ENCODE data around the gene SV2B.

SV2B gene

DNA sequence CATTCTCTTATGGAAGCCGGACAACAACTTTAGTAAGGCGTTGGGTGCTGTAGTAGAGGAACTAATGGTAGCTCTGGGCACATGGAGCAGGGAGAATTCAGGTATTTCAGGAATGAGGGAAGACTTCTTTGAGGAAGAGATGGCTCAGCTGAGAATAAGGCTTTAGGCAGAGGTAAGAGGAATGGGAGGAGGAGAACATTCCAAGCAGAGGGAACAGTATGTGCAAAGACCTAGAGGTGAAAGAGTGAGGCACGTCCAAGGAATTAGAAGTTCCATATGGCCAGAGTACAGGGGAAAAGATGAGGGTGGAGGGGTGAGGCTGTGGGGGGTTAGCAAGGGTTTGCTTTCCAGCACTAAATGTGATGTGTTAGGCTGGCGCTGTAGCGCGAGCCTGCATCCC, 1.6 kb upstream of the SV2B start:
- no peaks in the 10 kb centered on the region for H3K79me1 ChIP-seq (ENCODE audit: low read length)
- H4K8ac ChIP-seq (ENCODE audit: low read depth, low read length), result no peak overlapping the region
- H3K79me2 ChIP-seq (ENCODE audit: control insufficient read depth, insufficient read depth, low read length, poor library complexity), result no peaks in the 10 kb centered on the region
- H2BK12ac ChIP-seq (ENCODE audit: low read length), result no peak overlapping the region
- H3K18ac ChIP-seq (ENCODE audit: low read length), result no peak overlapping the region
- H3K4me1 ChIP-seq (ENCODE audit: control insufficient read depth in 1 of 2, insufficient read depth in 2 of 2, low read length in 2 of 2), result peaks cover 0 to 9% of the 10 kb centered on the region in 2 experiments
- no peak overlapping the region for H3K27ac ChIP-seq (ENCODE audit: low read depth, low read length)
- H3K14ac ChIP-seq (ENCODE audit: low read length), result no peak overlapping the region
- H3K23ac ChIP-seq (ENCODE audit: low read length), result no peak overlapping the region
- no peak overlapping the region for H2AFZ ChIP-seq (ENCODE audit: insufficient read depth, low read length, poor library complexity)
- WGBS (ENCODE audit: extremely low coverage, insufficient coverage, insufficient read length), result no CpG with 5 or more reads among the region's 6 CpGs
- H4K12ac ChIP-seq (ENCODE audit: low read depth, low read length), result no peak overlapping the region
- H2AK5ac ChIP-seq (ENCODE audit: low read length), result no peak overlapping the region
- no peak overlapping the region for H4K91ac ChIP-seq (ENCODE audit: low read depth, low read length)
- no peak overlapping the region for H3K9ac ChIP-seq (ENCODE audit: low read length)
- peaks cover 4% of the 10 kb centered on the region for H3K9me3 ChIP-seq (ENCODE audit: insufficient read depth, low read depth, low read length)
- no peak overlapping the region for H3K4me2 ChIP-seq (ENCODE audit: low read length)
- DNase-seq, result peak; percentile 53 to 63
- H2BK120ac ChIP-seq (ENCODE audit: insufficient read depth, low read length, poor library complexity), result no peak overlapping the region
- no peak overlapping the region for H2BK5ac ChIP-seq (ENCODE audit: low read depth, low read length, poor library complexity)
- no peak overlapping the region for H3K4ac ChIP-seq (ENCODE audit: low read depth, low read length)
- no peaks in the 10 kb centered on the region for H3K36me3 ChIP-seq (ENCODE audit: control insufficient read depth in 1 of 2, insufficient read depth in 2 of 2, low read length in 2 of 2)
- no peak overlapping the region for H3K4me3 ChIP-seq (ENCODE audit: low read depth, low read length)
- peaks cover 35% of the 10 kb centered on the region for H3K27me3 ChIP-seq (ENCODE audit: insufficient read depth, low read length)

GRCh38 chr15:91099616-91099994, 452 bp upstream of the SV2B start:
- no CpG with 5 or more reads among the region's 22 CpGs for WGBS (ENCODE audit: extremely low coverage, insufficient coverage, insufficient read length)

DNA sequence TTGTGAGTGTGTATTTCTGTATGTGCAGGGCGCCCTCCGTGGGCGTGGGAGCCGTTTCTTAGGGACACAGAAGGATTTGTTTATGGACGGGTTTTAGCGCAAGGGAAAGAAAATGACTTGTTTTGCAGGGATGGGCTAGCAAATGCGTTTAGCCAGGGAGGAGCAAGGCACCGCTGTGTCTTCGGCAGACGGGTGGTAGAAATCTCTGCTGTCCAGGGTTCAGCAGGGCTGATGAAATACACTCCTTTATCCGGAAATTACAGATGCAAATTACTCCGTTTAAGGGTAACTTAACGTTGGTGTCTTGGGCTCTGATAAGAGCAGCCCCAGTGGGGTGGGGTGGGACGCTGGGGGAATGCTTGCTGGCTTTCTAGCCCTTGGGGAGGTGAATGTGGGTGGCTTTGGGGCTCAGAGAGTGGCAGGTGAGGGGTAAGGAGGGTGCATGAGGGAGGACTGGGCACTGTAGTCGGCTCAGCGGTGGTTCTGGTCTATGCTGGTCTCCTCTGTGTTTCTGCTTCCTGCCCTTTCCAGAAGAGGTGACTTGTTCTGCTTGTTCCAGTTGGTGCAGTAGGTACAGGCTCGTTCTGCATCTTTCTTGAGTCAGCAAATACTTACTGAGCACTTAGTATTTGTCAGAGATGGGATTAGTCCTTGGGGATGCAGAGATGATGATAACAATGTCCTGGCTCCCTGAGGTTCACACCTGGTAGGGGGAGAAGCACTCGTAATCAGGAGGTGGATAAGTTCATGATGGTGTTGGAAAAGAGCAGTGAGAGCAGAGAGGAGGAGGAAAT, 954 bp downstream of the SV2B start:
- Histone ChIP-seq H2BK12ac (ENCODE audit: low read length) (no peak overlapping the region), H4K91ac (ENCODE audit: low read depth, low read length) (no peak overlapping the region), H4K8ac (ENCODE audit: low read depth, low read length) (no peak overlapping the region), H2AFZ (ENCODE audit: insufficient read depth, low read length, poor library complexity) (no peak overlapping the region), H3K9ac (ENCODE audit: low read length) (no peak overlapping the region), H3K79me1 (ENCODE audit: low read length) (no peaks in the 10 kb centered on the region), H3K4ac (ENCODE audit: low read depth, low read length) (no peak overlapping the region), H3K27me3 (ENCODE audit: insufficient read depth, low read length) (peaks cover 35% of the 10 kb centered on the region), H3K36me3 (ENCODE audit: control insufficient read depth in 1 of 2, insufficient read depth in 2 of 2, low read length in 2 of 2) (no peaks in the 10 kb centered on the region), H3K4me2 (ENCODE audit: low read length) (no peak overlapping the region), H2BK120ac (ENCODE audit: insufficient read depth, low read length, poor library complexity) (no peak overlapping the region), H3K14ac (ENCODE audit: low read length) (no peak overlapping the region), H2AK5ac (ENCODE audit: low read length) (no peak overlapping the region), H3K27ac (ENCODE audit: low read depth, low read length) (no peak overlapping the region), H3K79me2 (ENCODE audit: control insufficient read depth, insufficient read depth, low read length, poor library complexity) (no peaks in the 10 kb centered on the region), H4K12ac (ENCODE audit: low read depth, low read length) (no peak overlapping the region), H3K4me1 (ENCODE audit: control insufficient read depth in 1 of 2, insufficient read depth in 2 of 2, low read length in 2 of 2) (peaks cover 0 to 9% of the 10 kb centered on the region in 2 experiments), H3K23ac (ENCODE audit: low read length) (peak overlapping the region; percentile 37), H3K4me3 (ENCODE audit: low read depth, low read length) (no peak overlapping the region), H3K9me3 (ENCODE audit: insufficient read depth, low read depth, low read length) (peaks cover 4% of the 10 kb centered on the region), H3K18ac (ENCODE audit: low read length) (no peak overlapping the region), H2BK5ac (ENCODE audit: low read depth, low read length, poor library complexity) (no peak overlapping the region)
- WGBS (ENCODE audit: extremely low coverage, insufficient coverage, insufficient read length), result no CpG with 5 or more reads among the region's 18 CpGs
- no peak for DNase-seq

More at GRCh38 chr15:91099616-91099994, 452 bp upstream of the SV2B start:
- Histone ChIP-seq H3K4ac (ENCODE audit: low read depth, low read length) (no peak overlapping the region), H3K27ac (ENCODE audit: low read depth, low read length) (no peak overlapping the region), H2BK5ac (ENCODE audit: low read depth, low read length, poor library complexity) (no peak overlapping the region), H3K9me3 (ENCODE audit: insufficient read depth, low read depth, low read length) (peaks cover 4% of the 10 kb centered on the region), H2BK12ac (ENCODE audit: low read length) (no peak overlapping the region), H3K18ac (ENCODE audit: low read length) (no peak overlapping the region), H3K36me3 (ENCODE audit: control insufficient read depth in 1 of 2, insufficient read depth in 2 of 2, low read length in 2 of 2) (no peaks in the 10 kb centered on the region), H4K91ac (ENCODE audit: low read depth, low read length) (no peak overlapping the region), H2AFZ (ENCODE audit: insufficient read depth, low read length, poor library complexity) (no peak overlapping the region), H3K9ac (ENCODE audit: low read length) (no peak overlapping the region), H4K8ac (ENCODE audit: low read depth, low read length) (no peak overlapping the region), H2AK5ac (ENCODE audit: low read length) (no peak overlapping the region), H3K4me1 (ENCODE audit: control insufficient read depth in 1 of 2, insufficient read depth in 2 of 2, low read length in 2 of 2) (peaks cover 0 to 9% of the 10 kb centered on the region in 2 experiments), H2BK120ac (ENCODE audit: insufficient read depth, low read length, poor library complexity) (no peak overlapping the region), H3K79me2 (ENCODE audit: control insufficient read depth, insufficient read depth, low read length, poor library complexity) (no peaks in the 10 kb centered on the region), H3K23ac (ENCODE audit: low read length) (no peak overlapping the region), H4K12ac (ENCODE audit: low read depth, low read length) (no peak overlapping the region), H3K14ac (ENCODE audit: low read length) (no peak overlapping the region), H3K27me3 (ENCODE audit: insufficient read depth, low read length) (peaks cover 35% of the 10 kb centered on the region), H3K4me3 (ENCODE audit: low read depth, low read length) (no peak overlapping the region), H3K4me2 (ENCODE audit: low read length) (peak overlapping the region; percentile 60), H3K79me1 (ENCODE audit: low read length) (no peaks in the 10 kb centered on the region)
- DNase-seq, result peak; percentile 42 to 48

DNA sequence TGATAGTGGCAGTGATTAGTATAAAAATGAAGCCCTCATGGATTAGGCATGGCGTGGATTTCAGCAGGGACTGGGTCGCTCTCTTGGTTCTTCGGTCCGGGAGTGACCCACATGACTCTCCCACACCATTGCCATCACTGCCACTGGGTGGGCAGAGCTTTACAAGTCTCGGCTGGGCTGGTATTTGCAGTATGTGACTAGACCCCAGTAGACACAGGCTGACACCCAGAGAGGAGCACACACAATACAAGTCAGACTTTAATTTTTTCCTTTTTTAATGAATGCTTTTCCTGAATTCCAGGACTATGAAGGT, 1.5 kb downstream of the SV2B start:
- H3K23ac ChIP-seq (ENCODE audit: low read length), result no peak overlapping the region
- no peak overlapping the region for H4K8ac ChIP-seq (ENCODE audit: low read depth, low read length)
- H3K9me3 ChIP-seq (ENCODE audit: insufficient read depth, low read depth, low read length), result peaks cover 4% of the 10 kb centered on the region
- H3K18ac ChIP-seq (ENCODE audit: low read length), result no peak overlapping the region
- H2AFZ ChIP-seq (ENCODE audit: insufficient read depth, low read length, poor library complexity), result no peak overlapping the region
- H2AK5ac ChIP-seq (ENCODE audit: low read length), result no peak overlapping the region
- no peaks in the 10 kb centered on the region for H3K36me3 ChIP-seq (ENCODE audit: control insufficient read depth in 1 of 2, insufficient read depth in 2 of 2, low read length in 2 of 2)
- no peak overlapping the region for H2BK12ac ChIP-seq (ENCODE audit: low read length)
- H3K4me2 ChIP-seq (ENCODE audit: low read length), result no peak overlapping the region
- no peak overlapping the region for H3K9ac ChIP-seq (ENCODE audit: low read length)
- H3K79me1 ChIP-seq (ENCODE audit: low read length), result no peaks in the 10 kb centered on the region
- no peak overlapping the region for H2BK120ac ChIP-seq (ENCODE audit: insufficient read depth, low read length, poor library complexity)
- H3K27ac ChIP-seq (ENCODE audit: low read depth, low read length), result no peak overlapping the region
- H2BK5ac ChIP-seq (ENCODE audit: low read depth, low read length, poor library complexity), result no peak overlapping the region
- H3K4me3 ChIP-seq (ENCODE audit: low read depth, low read length), result no peak overlapping the region
- no peak overlapping the region for H3K4ac ChIP-seq (ENCODE audit: low read depth, low read length)
- no peak overlapping the region for H4K12ac ChIP-seq (ENCODE audit: low read depth, low read length)
- H3K14ac ChIP-seq (ENCODE audit: low read length), result no peak overlapping the region
- H3K4me1 ChIP-seq (ENCODE audit: control insufficient read depth in 1 of 2, insufficient read depth in 2 of 2, low read length in 2 of 2), result peaks cover 0 to 9% of the 10 kb centered on the region in 2 experiments
- WGBS (ENCODE audit: extremely low coverage, insufficient coverage, insufficient read length), result no CpG with 5 or more reads among the region's 5 CpGs
- no peak overlapping the region for H4K91ac ChIP-seq (ENCODE audit: low read depth, low read length)
- H3K27me3 ChIP-seq (ENCODE audit: insufficient read depth, low read length), result peaks cover 35% of the 10 kb centered on the region
- no peak for DNase-seq
- no peaks in the 10 kb centered on the region for H3K79me2 ChIP-seq (ENCODE audit: control insufficient read depth, insufficient read depth, low read length, poor library complexity)
